GM04503 (cell line): ENCODE data around the gene CUEDC1.

Experiments
- DNase-seq: peaks from one replicate; pipeline ENCODE4 v3.0.0-alpha.2; 2012; ENCODE audit warnings: low read depth

The CUEDC1 gene, protein sequence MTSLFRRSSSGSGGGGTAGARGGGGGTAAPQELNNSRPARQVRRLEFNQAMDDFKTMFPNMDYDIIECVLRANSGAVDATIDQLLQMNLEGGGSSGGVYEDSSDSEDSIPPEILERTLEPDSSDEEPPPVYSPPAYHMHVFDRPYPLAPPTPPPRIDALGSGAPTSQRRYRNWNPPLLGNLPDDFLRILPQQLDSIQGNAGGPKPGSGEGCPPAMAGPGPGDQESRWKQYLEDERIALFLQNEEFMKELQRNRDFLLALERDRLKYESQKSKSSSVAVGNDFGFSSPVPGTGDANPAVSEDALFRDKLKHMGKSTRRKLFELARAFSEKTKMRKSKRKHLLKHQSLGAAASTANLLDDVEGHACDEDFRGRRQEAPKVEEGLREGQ

DNA sequence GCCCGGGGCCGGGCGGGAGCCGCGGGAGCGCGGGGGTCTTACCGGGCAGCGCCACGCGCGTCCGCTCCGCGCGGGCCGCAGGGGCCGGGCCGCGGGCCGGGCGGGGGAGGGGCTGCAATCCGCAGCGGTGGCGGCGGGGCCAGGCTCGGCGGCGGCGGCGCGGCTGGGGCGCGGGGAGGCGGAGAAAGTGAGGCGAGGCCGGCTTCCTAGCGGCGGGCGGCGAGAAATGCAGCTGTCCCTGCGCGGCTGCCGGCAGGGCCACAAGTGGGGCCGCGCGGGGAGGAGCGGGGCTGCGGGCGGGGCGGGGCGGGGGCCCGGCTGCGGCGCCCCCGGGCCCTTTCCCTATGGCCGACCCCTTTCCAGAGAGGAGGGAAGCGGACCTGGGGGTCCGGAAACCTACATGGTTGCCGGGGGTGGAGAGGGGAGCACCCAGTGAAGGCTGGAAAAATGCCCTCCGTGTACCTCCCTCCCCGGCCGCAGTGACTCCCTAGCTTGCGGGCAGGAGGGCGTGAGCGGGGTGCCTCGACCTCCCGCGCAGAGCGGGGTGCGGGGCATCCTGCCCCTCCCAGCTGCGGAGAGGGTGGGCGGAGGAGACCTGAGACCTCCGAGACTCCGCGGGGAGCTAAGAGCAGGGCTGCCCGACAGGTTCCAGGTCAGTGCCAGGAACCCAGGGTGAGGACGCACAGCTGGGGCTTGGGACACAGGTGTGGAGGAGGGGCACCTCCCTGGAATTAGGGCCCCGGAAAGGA, at the start of gene CUEDC1:
TSS of gene CUEDC1 (minus strand) at position 230 of the 749 bp plus-strand sequence. CDS start 69,848 bp downstream, outside the sequence.
- DNase-seq = no peak

DNA sequence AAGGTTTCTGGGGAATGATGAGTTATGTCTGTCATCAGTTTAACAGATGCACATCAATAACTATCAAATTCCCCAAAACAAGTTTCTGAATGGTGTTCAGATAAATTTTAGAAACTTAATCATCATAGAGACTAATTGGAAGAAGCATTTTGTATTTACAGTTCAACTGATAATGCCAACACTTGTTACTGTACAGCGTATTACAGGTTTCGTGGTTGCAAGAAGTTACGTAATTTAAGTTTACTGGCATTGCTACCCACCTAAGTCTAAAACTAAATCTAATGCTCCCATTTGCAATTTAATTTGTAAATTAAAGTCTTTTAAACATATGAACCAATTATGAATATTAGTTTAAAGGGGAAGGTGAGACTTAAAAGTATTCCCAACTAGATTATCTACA, 48.8 kb upstream of the CUEDC1 start:
- no peak for DNase-seq

DNA sequence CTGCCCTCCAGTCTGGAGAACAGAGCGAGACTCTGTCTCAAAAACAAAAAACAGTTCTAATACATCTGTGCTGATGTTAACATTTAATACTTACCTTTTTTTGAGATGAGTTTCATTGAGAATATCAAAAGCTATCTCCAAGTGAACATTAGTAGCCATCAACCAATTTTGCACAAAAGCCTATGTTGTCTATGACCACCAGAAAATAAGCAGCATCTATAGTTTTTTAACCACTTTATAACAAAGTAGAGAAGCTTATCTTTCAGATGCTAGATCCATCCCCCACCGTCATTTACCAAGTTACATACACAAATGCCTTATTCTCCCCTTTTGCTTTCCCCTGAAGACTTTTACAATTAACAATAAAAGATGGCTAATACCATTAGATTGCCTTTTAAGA, 47.8 kb upstream of the CUEDC1 start:
- no peak for DNase-seq

DNA sequence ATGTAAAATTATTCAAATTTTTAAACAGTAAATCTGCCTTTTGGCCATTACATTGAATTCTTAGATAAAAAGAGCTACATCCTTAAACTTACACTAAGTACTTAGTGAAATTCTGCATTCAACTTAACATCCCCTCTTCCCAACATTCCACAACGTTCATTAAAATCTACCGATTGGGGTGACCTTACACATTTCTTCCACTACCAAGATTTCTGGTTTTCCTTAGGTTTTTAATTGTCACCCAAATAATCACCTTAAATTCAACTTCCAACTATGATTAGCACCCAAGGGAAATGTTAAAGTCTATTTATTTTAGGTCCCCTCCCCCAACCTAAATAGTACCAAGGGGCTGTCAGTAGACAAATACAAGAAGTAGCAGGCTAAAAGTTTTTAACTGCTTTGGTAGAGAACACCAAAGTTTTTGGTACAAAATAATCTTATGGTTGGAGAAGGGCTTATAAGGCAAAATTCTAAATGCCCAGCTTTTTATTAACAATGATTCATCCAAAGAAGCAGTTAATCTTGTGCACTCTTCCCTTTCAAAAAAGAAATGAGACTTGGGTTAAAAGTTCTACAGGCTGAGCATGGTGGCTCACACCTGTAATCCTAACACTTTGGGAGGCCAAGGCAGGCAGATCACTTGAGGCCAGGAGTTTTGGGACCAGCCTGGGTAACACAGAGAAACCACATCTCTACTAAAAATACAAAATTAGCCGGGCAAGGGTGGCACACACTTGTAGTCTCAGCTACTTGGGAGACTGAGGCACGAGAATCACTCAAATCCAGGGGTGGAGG, 47.1 kb upstream of the CUEDC1 start:
- no peak for DNase-seq

DNA sequence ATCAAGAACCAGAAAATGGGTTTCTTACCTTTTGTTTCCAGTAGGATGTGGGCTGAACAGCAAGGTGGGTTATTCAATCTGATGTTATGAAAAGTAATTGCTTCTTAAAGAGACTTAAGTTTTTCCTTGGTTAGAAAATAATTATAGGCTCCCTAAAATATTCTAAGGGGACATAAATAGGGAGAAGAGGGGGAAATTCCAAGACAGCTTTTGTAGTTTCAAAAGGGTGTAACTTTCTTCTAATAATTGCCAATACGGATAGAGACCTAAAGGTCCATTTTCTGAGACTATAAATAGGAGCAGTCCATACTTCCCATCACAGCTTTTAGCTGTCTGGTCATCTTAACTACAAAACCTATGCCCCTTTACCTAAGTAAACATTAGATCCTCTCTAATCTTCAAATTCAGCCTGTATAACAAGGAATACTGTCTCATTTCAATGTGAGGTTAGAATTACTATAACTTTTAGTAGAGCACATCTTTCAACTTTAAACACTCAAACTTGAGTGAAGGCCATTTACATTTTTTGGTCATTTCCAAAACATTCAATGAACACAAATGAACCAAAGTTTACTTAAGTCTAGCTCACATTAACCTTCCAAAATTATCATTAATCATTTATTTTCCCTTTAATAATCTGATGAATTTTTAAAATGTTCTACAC, 46.4 kb upstream of the CUEDC1 start:
- no peak for DNase-seq

DNA sequence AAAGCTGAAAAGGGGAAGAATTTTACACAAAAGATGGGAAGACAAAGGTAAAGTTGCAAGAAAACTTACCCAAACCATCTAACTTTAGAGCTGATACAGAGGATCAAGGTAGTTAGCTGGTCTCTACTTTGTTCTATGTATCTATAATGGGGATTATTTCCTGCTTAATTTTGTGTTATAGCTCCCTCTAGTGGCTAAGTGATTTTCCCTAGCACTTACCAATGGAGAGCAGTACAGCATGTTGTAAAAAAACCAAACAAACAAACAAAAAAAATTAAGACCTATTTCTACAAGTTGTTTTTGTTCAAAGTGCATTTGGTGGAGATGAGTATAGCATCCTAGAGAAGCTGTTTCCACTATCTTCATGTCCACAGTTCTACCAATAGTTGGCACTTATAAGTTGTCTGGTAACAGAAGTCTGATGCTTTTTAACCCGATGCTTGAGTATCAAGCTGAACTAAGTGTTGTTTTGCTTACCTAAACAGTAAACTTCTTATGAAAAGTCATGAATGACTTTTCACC, 44.3 kb upstream of the CUEDC1 start:
- peak; percentile 31 for DNase-seq

DNA sequence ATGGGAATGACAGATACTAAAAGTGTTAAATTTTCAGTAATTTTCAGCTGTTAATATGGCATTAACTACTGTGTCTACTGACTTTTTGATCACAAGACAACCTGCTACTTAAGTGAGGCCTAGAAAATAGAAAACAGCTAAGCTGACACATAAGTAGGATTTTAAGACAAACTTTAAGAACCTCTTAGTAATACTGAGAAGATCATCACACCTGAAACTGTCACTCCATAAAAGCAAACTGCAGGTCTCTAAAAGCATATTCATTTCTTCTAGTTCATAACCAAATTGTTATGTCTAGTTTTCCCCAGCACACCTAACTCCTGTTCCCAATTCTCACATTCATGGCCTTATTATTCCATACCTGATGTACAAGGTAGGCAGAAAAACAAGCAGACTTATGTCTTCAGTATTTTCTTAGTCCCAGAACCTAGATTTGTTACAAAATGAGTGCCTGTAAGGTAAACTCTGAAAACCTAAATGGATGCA, 43.8 kb upstream of the CUEDC1 start:
- no peak for DNase-seq

DNA sequence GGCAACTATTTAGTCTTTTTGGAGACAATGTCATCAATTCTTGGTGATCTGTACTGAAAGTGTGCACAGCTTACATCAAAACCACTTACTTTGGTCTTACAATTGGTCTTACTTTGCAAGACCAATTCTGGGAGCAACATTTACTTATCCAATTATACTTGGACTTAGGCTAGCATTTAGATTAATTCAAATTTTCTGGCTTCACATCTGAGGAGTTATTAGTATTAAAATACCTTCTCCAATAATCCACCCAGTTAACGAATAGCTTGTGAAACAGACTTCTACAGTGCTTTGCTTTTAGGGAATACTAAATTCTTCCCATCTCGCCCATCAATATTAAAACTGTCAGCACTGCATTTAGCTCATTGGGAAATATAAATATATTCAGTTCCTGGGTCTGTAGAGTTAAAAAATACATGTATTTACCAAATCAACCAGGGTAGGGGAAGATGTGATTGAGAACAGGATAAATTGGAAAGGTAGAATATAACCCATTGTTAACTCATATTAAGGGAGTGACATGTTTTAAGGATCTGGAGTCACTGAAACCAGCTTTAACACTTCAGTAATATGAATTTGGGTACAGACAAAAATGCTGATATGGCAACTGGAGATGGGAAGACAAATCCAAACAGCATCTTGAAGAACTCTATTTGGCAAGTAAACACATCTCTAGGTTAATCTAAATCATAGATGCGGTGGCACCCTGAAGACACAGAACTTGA, 42.0 kb upstream of the CUEDC1 start:
- no peak for DNase-seq

DNA sequence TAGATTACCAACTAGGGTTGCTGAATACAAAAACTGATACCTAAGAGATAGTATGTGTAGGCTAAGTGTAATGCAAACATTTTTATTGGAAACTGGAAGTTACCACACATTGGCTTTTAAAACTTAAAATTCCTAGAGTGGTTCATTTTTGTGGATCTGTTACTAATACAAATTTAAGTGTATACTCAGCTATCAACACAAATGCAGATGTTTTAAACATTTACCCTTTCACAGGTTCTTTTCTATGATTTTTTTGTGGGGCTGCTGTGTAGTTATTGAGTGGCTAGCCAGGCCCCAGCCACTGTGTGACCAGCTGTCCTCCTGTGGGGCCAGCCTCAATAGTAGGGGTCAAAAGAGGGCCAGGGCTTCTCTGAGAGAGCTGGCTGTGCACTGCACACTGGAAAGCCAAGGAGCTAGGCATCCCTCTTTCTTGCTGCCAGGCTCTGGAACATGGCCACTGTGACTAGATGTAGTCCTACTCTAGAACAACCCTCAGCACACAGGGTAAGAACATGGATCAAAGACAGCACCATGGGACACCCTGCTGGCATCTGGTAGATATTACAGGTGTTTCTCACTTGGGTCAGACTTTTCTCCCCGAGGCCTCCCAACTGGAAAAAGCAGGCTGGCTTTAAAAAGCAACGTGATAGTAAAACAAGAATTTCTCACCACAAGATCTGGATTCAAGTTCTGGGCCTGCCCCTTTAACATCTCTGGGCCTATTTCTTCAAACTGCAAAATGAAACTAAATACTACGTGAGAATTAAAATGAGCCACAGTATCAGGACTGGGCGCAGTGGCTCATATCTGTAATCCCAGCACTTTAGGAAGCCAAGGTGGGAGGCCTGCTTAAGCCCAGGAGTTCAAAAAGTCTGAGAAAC, 40.1 kb upstream of the CUEDC1 start:
- DNase-seq = peak; percentile 50

DNA sequence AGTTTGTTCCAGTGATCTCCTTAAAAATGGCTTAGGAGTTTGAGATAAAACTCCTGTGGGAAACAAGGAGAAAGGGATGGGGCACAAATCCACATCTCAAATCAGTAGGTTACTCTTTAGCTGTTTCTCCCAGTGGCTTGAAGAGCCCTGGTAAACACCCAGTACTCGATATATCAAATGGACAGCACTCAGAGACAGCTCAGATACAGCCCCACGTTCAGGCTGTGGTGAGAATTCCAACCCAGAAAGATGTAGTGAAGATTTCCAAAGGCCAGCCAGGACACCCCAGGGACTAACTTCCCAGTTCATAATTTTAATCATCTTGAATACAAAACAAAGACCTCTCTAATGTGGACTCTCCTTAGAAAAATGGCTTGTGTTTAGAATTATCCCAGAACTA, 39.2 kb upstream of the CUEDC1 start:
- DNase-seq = no peak

DNA sequence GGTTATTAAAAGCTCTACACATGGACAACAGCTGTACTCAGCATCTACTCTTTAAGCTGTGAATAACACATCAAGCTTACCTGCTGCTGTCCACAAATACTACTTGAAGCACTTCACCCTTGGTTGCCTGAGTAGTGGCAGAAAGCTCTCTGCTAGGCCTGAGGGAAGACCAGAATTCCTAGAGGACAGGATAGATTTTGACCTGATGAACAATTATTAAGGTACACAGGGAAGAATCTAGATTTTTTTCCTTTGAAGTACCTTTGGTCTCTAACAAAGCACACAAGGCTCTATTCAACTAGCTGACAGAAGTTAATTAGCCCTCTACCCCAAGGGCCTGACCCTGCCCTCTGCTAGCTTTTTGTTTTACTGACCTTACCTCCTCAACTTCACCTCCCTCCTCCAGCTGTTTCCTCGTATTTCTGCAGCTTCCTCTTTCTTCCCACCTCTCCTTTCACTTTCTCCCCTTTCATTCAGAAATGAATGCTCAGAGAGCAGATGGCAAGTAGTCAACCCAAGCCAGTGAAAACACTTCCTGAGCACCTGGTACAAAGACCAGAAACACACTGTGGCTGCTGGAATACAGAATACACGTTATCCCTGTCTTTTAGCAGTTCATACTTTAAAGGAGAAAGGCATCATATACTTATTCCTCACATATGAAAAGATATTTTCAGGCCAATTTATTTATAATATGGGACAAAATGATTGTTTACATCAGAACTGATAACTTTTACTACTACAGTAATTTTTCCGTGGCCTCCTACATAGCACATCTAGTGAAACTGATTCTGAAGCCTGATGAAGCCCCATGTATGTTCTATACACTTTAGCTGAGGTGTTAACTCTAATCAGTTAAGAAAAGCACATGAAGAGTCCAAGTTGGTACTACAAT, 38.5 kb upstream of the CUEDC1 start:
- no peak for DNase-seq

DNA sequence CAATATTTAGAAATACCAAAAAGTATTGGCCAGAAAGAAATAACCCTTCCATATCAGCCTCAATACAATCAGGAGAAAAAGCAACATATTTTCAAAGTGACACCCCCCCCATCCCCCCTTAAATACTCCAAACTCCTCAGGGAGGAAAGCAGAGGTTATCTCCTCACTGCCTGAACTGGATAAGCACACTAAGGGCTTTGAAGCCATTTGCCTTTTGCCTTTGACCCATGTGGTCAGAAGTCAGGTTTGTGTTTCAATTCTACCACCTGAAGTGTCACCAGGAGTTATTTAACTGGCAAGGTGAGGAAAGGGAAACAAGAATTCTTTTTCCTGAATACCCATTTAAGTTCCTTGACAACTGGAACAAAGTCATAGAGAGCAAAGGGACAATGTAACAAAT, 36.3 kb upstream of the CUEDC1 start:
- no peak for DNase-seq

DNA sequence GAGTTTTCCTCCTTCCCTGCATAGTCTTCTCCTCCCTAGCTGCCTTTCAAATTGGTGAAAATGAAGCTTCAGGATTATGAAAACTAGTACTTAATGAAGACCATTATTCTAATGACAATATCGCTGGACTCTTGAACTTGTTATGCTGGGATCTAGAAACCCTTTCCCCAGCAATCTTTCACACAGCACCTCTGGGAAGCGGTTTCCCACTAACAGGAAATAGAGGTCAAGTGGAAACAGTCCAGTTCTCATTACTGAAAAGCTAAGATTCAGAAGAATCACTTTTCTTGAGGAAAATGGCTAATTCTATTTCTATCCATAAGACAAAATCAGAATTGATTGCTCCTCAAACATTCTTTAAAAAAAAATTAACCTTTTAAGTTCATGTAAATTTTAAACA, 34.8 kb upstream of the CUEDC1 start:
- no peak for DNase-seq

DNA sequence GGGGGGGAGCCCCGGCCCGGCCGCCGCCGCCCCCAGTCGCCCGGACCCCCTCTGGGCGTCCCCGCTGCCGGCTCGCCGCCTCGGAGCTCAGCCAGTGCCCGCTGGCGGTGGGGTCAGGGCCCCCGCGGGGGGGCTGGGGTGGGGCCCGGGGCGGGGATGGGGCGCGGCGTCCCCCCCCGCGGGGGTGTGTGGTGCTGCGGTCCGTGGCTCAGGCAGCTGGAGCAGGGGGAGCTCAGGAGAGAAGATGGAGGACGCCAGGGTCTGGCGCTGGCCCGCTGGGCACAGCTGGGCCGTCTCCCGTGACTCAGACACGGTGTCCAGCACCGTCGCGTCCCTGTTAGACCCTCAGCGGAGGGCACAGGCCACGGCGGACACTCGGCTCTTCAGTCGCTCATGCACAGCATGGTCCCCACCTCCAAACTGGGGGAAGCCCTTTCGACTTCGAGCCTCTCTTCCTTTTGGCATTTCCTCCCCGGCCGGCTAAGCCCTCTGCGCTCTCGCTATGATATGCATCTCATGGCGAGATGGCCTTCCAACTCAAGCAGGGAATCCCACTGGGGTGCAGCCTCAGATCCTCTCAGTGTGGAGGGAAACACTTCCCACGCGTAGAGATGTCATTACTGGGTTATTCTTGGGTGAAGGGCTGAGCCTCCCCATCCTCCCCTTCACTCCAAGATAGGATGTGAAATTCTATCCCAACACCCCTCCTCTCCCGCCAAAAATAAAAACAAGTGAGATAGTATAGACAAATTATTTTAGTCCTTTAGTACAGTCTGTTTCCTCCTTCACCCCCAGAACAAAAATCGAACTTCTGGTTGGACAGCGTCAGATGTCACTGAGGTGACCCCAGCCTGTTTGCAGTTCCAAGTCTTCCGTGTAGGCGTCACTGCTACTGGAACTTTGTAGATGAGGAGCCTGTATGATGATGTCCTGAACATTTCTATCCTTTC, 33.4 kb upstream of the CUEDC1 start:
- DNase-seq = peak; percentile 16

DNA sequence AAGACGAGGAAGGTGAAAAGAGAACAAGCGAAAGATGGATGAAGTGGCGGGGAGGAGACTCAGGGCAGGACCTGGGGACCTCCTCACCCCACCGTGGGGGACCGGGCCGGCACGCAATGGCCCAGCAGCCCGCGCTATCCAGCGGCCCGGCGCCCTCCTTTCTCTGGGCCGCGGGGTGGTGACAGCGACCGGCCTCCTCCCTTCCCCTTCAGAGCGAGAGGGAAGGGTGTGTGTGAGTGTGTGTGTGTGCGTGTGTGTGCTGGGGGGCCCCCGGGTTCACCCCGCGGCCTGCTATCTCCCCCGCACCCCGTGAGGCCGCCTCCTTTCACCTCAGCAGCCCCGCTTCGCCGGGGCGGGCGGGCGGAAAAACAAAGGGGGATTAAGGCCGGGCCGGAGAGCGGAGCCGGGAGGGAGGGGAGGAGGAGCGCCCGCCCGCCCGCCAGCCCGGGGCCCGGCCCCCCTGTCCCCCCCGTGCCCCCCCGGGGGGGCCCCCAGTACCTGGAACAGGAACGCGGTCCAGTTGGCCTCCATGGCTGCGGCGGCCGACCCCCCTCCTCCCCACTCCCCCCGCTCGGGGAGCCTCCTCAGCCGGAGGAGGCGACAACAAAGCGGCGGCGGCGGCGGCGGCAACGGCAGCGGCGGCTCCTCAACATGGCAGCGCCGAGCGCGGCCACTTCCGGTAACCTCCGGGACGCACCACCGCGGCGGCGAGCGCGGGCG, 32.5 kb upstream of the CUEDC1 start, which contains the start of gene VEZF1:
TSS of gene VEZF1 (minus strand) at position 674 of the 720 bp plus-strand sequence. CDS start at position 531, 143 bp downstream.
- DNase-seq = peak; percentile 16

DNA sequence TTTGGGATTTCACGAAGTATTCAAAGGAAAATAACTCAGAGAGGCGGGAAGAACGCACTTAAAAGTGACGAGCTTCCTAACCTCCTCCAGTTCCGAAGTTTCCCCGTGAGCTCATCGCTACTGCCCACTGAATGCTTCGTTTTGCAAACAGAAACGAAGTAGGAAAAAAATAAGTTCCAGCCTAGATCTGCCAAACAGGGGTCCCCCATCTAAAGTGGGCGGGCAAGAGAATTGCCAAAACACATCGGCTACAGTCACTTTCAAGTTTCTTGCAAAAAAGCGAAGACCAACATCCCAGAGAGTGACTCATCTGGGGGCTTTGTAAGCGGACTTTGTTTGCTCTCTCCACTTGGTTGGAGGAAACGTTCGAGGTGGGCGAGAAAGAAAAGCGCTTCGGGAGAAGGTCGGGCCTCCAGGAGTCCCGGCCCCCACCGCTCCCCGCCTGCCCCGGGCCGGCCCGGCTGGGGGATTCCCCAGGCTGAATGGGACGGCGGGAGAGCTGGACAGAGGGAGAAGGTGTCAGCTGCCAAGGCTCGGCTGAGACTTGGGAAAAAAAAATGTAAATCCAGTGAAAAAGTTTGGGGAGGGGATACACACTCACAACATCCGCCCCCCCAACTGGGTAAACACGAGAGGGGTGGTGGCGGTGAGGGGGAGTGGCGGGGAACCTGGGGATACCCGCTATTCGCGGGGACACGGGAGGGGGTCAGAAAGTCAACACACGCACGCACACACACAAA, 31.8 kb upstream of the CUEDC1 start:
- DNase-seq = peak; percentile 27
